A673 (cell line): Measurements from ENCODE around the gene DENND6B. TPM values are rescaled to one million over a fixed set of nuclear protein-coding genes. Genes with fewer than 3 reads are reported as not detected.

Experiments used
- BruUV-seq: library from RNA; stranded (reverse); fragments of 400-500 nt; replicated peaks from 2 replicates; lab custom pipeline; 2021; lab: Mats Ljungman, UMichigan
- CTCF ChIA-PET: fragments of 300-600 bp; sonication (Branson Sonifier 250); formaldehyde crosslinking; loops from one replicate; lab custom pipeline; 2022; ENCODE audit warnings: antibody characterized with exemption; lab: Charles Lee
- POLR2A ChIA-PET: fragments of 300-600 bp; sonication (Branson Sonifier 250); formaldehyde crosslinking; loops from one replicate; lab custom pipeline; 2022; ENCODE audit warnings: antibody characterized with exemption; ENCODE audit not compliant: low non-redundant PET; lab: Charles Lee
- DNase-seq: peaks from one replicate; pipeline ENCODE4 v3.0.0-alpha.2; 2015; ENCODE audit warnings: low spot score
- H3K27ac ChIP-seq: fragments of 200-600 bp; sonication (generic); 2 replicates; pipeline ENCODE4 v1.5.1; 2016; ENCODE audit warnings: mixed run types, low read depth, mild to moderate bottlenecking, mixed read lengths, antibody characterized with exemption, low read length; ENCODE audit not compliant: poor library complexity, severe bottlenecking
- H3K27me3 ChIP-seq: fragments of 200-600 bp; sonication (generic); replicated peaks from 2 replicates; pipeline ENCODE4 v1.6.1; 2017; ENCODE audit warnings: mixed run types, low read depth, mild to moderate bottlenecking, mixed read lengths, antibody characterized with exemption, low read length; ENCODE audit not compliant: insufficient read depth, poor library complexity
- H3K36me3 ChIP-seq: fragments of 200-600 bp; sonication (generic); 2 replicates; pipeline ENCODE4 v1.6.1; 2016; ENCODE audit warnings: mixed run types, mild to moderate bottlenecking, mixed read lengths, antibody characterized with exemption, low read length; ENCODE audit not compliant: insufficient read depth, poor library complexity, severe bottlenecking
- H3K4me1 ChIP-seq: fragments of 200-600 bp; sonication (generic); 2 replicates; pipeline ENCODE4 v1.6.1; 2017; ENCODE audit warnings: mixed run types, mild to moderate bottlenecking, mixed read lengths, antibody characterized with exemption, low read length; ENCODE audit not compliant: insufficient read depth, poor library complexity, severe bottlenecking
- H3K4me3 ChIP-seq: fragments of 200-600 bp; sonication (generic); 2 replicates; pipeline ENCODE4 v1.5.1; 2016; ENCODE audit warnings: low read depth, mixed run types, mild to moderate bottlenecking, mixed read lengths, low read length; ENCODE audit not compliant: poor library complexity, severe bottlenecking
- H3K9me3 ChIP-seq: fragments of 200-600 bp; sonication (generic); 2 replicates; pipeline ENCODE4 v1.6.1; 2016; ENCODE audit warnings: mixed run types, low read depth, mild to moderate bottlenecking, mixed read lengths, antibody characterized with exemption, low read length; ENCODE audit not compliant: poor library complexity, severe bottlenecking
- EZH2 ChIP-seq: fragments of 200-600 bp; sonication (generic); IDR thresholded peaks from 2 replicates; pipeline ENCODE4 v1.6.1; 2017; ENCODE audit warnings: borderline replicate concordance, low read depth, mild to moderate bottlenecking, mixed read lengths, antibody characterized with exemption, low read length; ENCODE audit not compliant: poor library complexity, severe bottlenecking
- intact Hi-C: fragments of 100-400 bp; cut with micrococcal nuclease; formaldehyde crosslinking; loops from one replicate; pipeline ENCODE4 v1.10.0; 2022; ENCODE audit not compliant: unreplicated experiment
- total RNA-seq: library from RNA; stranded (reverse); gene quantifications from 2 replicates; pipeline ENCODE4 v1.2.3, GENCODE V29; 2021
- TF ChIP-seq, protein P1 (sequence below): fragments of 300-800, 200-600 bp; sonication (generic); conservative IDR thresholded peaks from 2 replicates; pipeline ENCODE4 v1.5.1; 2017; ENCODE audit warnings: low read depth, mild to moderate bottlenecking, antibody characterized with exemption, low read length, moderate library complexity, mixed read lengths

The DENND6B gene
- total RNA-seq, 1 experiment from 2014 or later: 5.3 TPM

DNA sequence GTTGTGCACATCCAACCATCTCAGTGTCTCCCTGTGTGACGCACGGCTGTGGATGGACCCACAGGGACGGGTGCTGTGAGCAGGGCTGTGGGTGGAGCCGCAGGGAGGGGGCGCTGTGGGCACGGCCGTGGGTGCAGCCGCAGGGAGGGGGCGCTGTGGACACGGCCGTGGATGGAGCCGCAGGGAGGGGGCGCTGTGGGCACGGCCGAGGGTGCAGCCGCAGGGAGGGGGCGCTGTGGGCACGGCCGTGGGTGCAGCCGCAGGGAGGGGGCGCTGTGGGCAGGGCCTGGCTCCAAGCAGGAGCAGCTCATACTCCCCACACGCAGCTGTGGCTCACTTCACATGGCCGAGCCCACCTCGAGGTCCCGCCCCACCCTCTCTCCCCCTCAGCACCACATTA lies 50.7 kb downstream of the DENND6B start:
- TF ChIP-seq, protein P1, sequence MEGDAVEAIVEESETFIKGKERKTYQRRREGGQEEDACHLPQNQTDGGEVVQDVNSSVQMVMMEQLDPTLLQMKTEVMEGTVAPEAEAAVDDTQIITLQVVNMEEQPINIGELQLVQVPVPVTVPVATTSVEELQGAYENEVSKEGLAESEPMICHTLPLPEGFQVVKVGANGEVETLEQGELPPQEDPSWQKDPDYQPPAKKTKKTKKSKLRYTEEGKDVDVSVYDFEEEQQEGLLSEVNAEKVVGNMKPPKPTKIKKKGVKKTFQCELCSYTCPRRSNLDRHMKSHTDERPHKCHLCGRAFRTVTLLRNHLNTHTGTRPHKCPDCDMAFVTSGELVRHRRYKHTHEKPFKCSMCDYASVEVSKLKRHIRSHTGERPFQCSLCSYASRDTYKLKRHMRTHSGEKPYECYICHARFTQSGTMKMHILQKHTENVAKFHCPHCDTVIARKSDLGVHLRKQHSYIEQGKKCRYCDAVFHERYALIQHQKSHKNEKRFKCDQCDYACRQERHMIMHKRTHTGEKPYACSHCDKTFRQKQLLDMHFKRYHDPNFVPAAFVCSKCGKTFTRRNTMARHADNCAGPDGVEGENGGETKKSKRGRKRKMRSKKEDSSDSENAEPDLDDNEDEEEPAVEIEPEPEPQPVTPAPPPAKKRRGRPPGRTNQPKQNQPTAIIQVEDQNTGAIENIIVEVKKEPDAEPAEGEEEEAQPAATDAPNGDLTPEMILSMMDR: peak; percentile 87
- TF ChIP-seq EZH2: no peak
- Histone ChIP-seq H3K9me3 (no peaks in the 10 kb centered on the region), H3K36me3 (peaks cover 61% of the 10 kb centered on the region), H3K4me1 (peaks cover 17% of the 10 kb centered on the region), H3K27ac (no peak overlapping the region), H3K4me3 (no peak overlapping the region), H3K27me3 (no peaks in the 10 kb centered on the region)
- BruUV-seq: no TSS peak
- CTCF ChIA-PET: interaction anchor here (0.5 to 1.3 kb wide), 11 partner anchors 13 to 409 kb away, joined by 3 to 15 read pairs (median 5); no protein-coding TSS in a partner anchor
- POLR2A ChIA-PET: interaction anchor here (0.5 to 0.6 kb wide), 2 partner anchors 19 to 46 kb away, joined by 4 to 17 read pairs; no protein-coding TSS in a partner anchor
- DNase-seq: peak; percentile 66
- intact Hi-C loops: loop anchor here (2.0 to 10.0 kb wide), 2 partner anchors 51 to 219 kb away; partner anchors contain the start of gene DENND6B

DNA sequence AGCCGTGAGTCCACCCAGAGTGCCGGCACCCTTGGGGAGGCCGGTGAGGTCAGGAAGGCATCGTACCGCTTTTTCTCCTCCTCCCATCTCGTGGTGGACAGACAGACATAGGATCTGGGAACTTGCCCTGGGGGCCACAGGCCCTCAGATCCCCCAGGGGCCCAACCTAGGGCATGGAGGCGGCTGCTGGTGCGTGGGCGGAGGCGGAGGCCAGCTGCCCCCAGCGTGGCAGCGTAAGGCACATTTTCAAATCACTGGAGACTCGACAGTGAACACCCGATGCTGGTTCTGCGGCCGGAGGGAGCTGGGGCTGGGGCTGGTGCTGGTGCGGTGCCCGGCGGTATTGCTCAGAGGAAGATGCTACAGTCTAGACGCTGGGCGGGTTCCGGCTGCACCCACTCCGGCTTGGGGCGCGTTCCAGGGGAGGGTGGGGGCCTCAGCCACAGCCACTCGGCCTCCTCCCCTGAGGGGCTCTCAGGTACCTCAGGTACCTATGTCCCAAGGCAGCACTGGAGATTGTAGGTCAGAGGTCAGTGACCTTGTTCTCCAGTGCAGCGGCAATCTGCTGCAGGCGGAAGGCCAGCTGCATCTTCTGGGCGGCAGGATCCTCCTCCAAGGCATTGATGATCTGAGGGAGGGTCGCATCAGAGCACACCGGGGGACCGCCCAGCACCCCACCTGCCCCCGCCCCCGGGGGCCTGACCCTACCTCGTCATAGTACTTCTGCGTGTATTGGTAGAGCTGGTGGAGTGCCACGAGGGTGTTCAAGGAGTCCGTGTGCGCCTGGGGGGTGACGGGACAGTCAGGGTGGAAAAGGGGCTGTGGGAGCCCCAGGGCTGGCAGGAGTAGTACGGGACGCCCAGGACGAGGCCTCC lies 51.4 kb downstream of the DENND6B start:
- ChIA-PET POLR2A (interaction anchor here (0.5 kb wide), 1 partner anchor 46 kb away, joined by 4 read pairs; no protein-coding TSS in a partner anchor), CTCF (interaction anchor here (0.9 to 1.3 kb wide), 3 partner anchors 29 to 125 kb away, joined by 4 to 11 read pairs (median 5); no protein-coding TSS in a partner anchor)
- peaks cover 57% of the 10 kb centered on the region for H3K36me3 ChIP-seq
- BruUV-seq: TSS peak; percentile 85
- no peak for DNase-seq
- H3K4me1 ChIP-seq: peaks cover 25% of the 10 kb centered on the region
- intact Hi-C loops: loop anchor here (2.0 to 10.0 kb wide), 2 partner anchors 51 to 219 kb away; partner anchors contain the start of gene DENND6B
- H3K4me3 ChIP-seq: no peak overlapping the region
- TF ChIP-seq, protein P1: no peak
- TF ChIP-seq EZH2: no peak
- H3K9me3 ChIP-seq: no peaks in the 10 kb centered on the region
- no peak overlapping the region for H3K27ac ChIP-seq
- no peaks in the 10 kb centered on the region for H3K27me3 ChIP-seq

DNA sequence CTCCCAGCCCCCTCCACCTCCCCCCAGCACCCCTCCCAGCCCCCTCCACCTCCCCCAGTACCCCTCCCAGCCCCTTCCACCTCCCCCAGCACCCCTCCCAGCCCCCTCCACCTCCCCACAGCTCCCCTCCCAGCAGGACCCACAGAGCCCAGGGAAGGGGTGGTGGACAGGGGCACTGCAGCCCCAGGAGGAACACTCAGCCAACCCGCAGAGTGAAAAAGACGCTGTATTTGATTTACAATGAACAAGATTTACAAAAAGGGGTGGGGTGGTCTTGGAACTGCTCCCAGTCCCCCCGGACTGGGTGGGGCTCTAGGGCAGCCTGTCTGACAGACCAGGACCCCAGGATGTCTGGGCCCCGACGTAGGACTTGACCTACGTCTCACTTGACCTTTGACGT lies 52.0 kb downstream of the DENND6B start:
- CTCF ChIA-PET: no interaction called here
- no peaks in the 10 kb centered on the region for H3K9me3 ChIP-seq
- no peaks in the 10 kb centered on the region for H3K27me3 ChIP-seq
- POLR2A ChIA-PET: no interaction called here
- BruUV-seq: no TSS peak
- no peak overlapping the region for H3K27ac ChIP-seq
- H3K4me3 ChIP-seq: no peak overlapping the region
- no peak for DNase-seq
- peaks cover 51% of the 10 kb centered on the region for H3K36me3 ChIP-seq
- H3K4me1 ChIP-seq: peaks cover 25% of the 10 kb centered on the region
- TF ChIP-seq EZH2: no peak
- intact Hi-C loops: loop anchor here (10.0 kb wide), 1 partner anchor 220 kb away; no protein-coding TSS in a partner anchor
